ENCODE measurements around the gene ZBTB2. TPM values are rescaled to one million over a fixed set of nuclear protein-coding genes. Genes with fewer than 3 reads are reported as not detected.
"Not testable (repeated sequence)": the region's sequence is repeated elsewhere in the genome, so short reads cannot be mapped to it uniquely, and the experiment has no call there.

Gene ZBTB2
- total RNA-seq, 2 donors from 2014 or later: 5.6 to 6.0 TPM

- Histone ChIP-seq H3K4me3 (no peak overlapping the region), H3K36me3 (replicated peaks in 1 of 2; ENCODE audit: insufficient read depth in 1 of 2, low read depth in 2 of 2) (no peaks in the 10 kb centered on the region), H3K4me1 (no peaks in the 10 kb centered on the region), H3K27ac (no peak overlapping the region), H3K27me3 (no peaks in the 10 kb centered on the region), H3K9me3 (no peaks in the 10 kb centered on the region)
- ATAC-seq (no peak), DNase-seq (no peak)
- intact Hi-C loops (cut with DNase I): no loop called here
- TF ChIP-seq CTCF (IDR thresholded peaks at IDR 0.05) (no peak), POLR2A (IDR thresholded peaks at IDR 0.05) (no peak)
- WGBS, 2 donors: 86 to 89% methylated on average over 20 of the region's 20 CpGs
Measured at GRCh38 chr6:151350442-151351145, 40.8 kb downstream of the ZBTB2 start.

GRCh38 chr6:151349651-151350270 is 41.6 kb downstream of the ZBTB2 start:
- Histone ChIP-seq H3K9me3 (no peaks in the 10 kb centered on the region), H3K4me3 (no peak overlapping the region), H3K27ac (no peak overlapping the region), H3K27me3 (no peaks in the 10 kb centered on the region), H3K36me3 (replicated peaks in 1 of 2; ENCODE audit: insufficient read depth in 1 of 2, low read depth in 2 of 2) (no peaks in the 10 kb centered on the region), H3K4me1 (no peaks in the 10 kb centered on the region)
- no peak for ATAC-seq
- 73 to 78% methylated on average over 19 of the region's 19 CpGs for WGBS, 2 donors
- no peak for TF ChIP-seq POLR2A (IDR thresholded peaks at IDR 0.05)
- TF ChIP-seq CTCF (IDR thresholded peaks at IDR 0.05): no peak
- DNase-seq: no peak
- intact Hi-C loops (cut with DNase I): no loop called here

- H3K36me3 ChIP-seq (replicated peaks in 1 of 2; ENCODE audit: insufficient read depth in 1 of 2, low read depth in 2 of 2); H3K4me1 ChIP-seq; H3K4me3 ChIP-seq; DNase-seq; H3K9me3 ChIP-seq; H3K27ac ChIP-seq; ATAC-seq; intact Hi-C loops (cut with DNase I); H3K27me3 ChIP-seq: not testable (repeated sequence)
- 84 to 90% methylated on average over 10 of the region's 10 CpGs for WGBS, 2 donors
Measured at GRCh38 chr6:151342750-151343149, 48.6 kb downstream of the ZBTB2 start.

- no peaks in the 10 kb centered on the region for H3K9me3 ChIP-seq
- ATAC-seq (no peak), DNase-seq (no peak)
- H3K27ac ChIP-seq: no peak overlapping the region
- no peak overlapping the region for H3K4me3 ChIP-seq
- no peaks in the 10 kb centered on the region for H3K4me1 ChIP-seq
- no peaks in the 10 kb centered on the region for H3K36me3 ChIP-seq (replicated peaks in 1 of 2; ENCODE audit: insufficient read depth in 1 of 2, low read depth in 2 of 2)
- no peaks in the 10 kb centered on the region for H3K27me3 ChIP-seq
- WGBS, 2 donors: 92 to 95% methylated on average over 40 to 43 of the region's 52 CpGs
- intact Hi-C loops (cut with DNase I): no loop called here
- no peak for TF ChIP-seq POLR2A (IDR thresholded peaks at IDR 0.05)
- TF ChIP-seq CTCF (IDR thresholded peaks at IDR 0.05): no peak
Measured at GRCh38 chr6:151341476-151342195, 49.7 kb downstream of the ZBTB2 start.

- DNase-seq: no peak
- Histone ChIP-seq H3K27me3 (no peaks in the 10 kb centered on the region), H3K27ac (no peak overlapping the region), H3K36me3 (replicated peaks in 1 of 2; ENCODE audit: insufficient read depth in 1 of 2, low read depth in 2 of 2) (no peaks in the 10 kb centered on the region), H3K4me1 (no peaks in the 10 kb centered on the region), H3K9me3 (no peaks in the 10 kb centered on the region), H3K4me3 (no peak overlapping the region)
- 72 to 75% methylated on average over 15 of the region's 15 CpGs for WGBS, 2 donors
- intact Hi-C loops (cut with DNase I): no loop called here
- ATAC-seq: no peak
- TF ChIP-seq CTCF (IDR thresholded peaks at IDR 0.05) (no peak), POLR2A (IDR thresholded peaks at IDR 0.05) (no peak)
Measured at GRCh38 chr6:151340219-151340978, 51.0 kb downstream of the ZBTB2 start.

Measured in body of pancreas (tissue), 4 donors.